ENCODE results near the gene RREB1. TPM values are rescaled to one million over a fixed set of nuclear protein-coding genes. Genes with fewer than 3 reads are reported as not detected.

RREB1 gene
- total and polyA plus RNA-seq, 2 of the 4 experiments (the other 2 are of a cell fraction) = 8.4 to 14.5 TPM

- no peak overlapping the region for H2AFZ ChIP-seq (replicated peaks; ENCODE audit: low read length, poor library complexity)
- H4K91ac ChIP-seq (ENCODE audit: insufficient read depth, low read depth, low read length) = no peak overlapping the region
- no peak overlapping the region for H2BK5ac ChIP-seq (ENCODE audit: low read depth, low read length, poor library complexity, severe bottlenecking)
- H2BK20ac ChIP-seq (ENCODE audit: low read depth, low read length) = no peak overlapping the region
- POLR2A ChIA-PET (ENCODE audit: unreplicated experiment) = no interaction called here
- no peak for DNase-seq
- H3K4me3 ChIP-seq (ENCODE audit: insufficient read depth, low read depth, low read length) = no peak overlapping the region
- no CpG with 5 or more reads among the region's 2 CpGs for WGBS, 2 experiments (ENCODE audit: extremely low coverage in 2 of 2, insufficient read length in 1 of 2)
- dilution Hi-C loops (cut with HindIII; ENCODE audit: low sequenced_read_pairs, unreplicated experiment) = no loop called here
- H2BK120ac ChIP-seq (ENCODE audit: low read depth, low read length) = no peak overlapping the region
- no peaks in the 10 kb centered on the region for H3K9me3 ChIP-seq (ENCODE audit: control insufficient read depth, insufficient read depth, low read length)
- no peak overlapping the region for H3K27ac ChIP-seq (ENCODE audit: insufficient read depth, low read length)
- BruUV-seq (replicated peaks) = no TSS peak
- H4K20me1 ChIP-seq (ENCODE audit: insufficient read depth, low read length) = 0 out of 2 replicates have a peak, but pooled peaks cover 6% of the 10 kb centered on the region
- no peaks in the 10 kb centered on the region for H3K4me1 ChIP-seq (ENCODE audit: control insufficient read depth, insufficient read depth, low read length)
- in situ Hi-C loops (cut with MboI; ENCODE audit: low sequenced_read_pairs) = no loop called here
- peaks cover 12 to 50% of the 10 kb centered on the region in 2 experiments for H3K79me1 ChIP-seq (ENCODE audit: low read depth in 1 of 2, low read length in 2 of 2)
- no peak overlapping the region for H3K4me2 ChIP-seq (ENCODE audit: low read depth, low read length)
- no peak overlapping the region for H3K18ac ChIP-seq (ENCODE audit: low read depth, low read length)
- no peak overlapping the region for H3K23ac ChIP-seq (ENCODE audit: low read depth, low read length)
- CTCF ChIA-PET = no interaction called here
- intact Hi-C loops (cut with micrococcal nuclease) = no loop called here
- H4K8ac ChIP-seq (ENCODE audit: low read depth in 2 of 2, low read length in 2 of 2) = no peak overlapping the region
- no peak overlapping the region for H2BK15ac ChIP-seq (ENCODE audit: low read depth, low read length)
- H3K9me1 ChIP-seq (ENCODE audit: insufficient read depth, low read length) = peaks cover 11% of the 10 kb centered on the region
- no peak for TF ChIP-seq RAD21 (IDR thresholded peaks at IDR 0.05; ENCODE audit: low read length)
- peaks cover 31% of the 10 kb centered on the region for H3K36me3 ChIP-seq (ENCODE audit: control insufficient read depth, insufficient read depth, low read length)
- H4K5ac ChIP-seq (ENCODE audit: low read depth, low read length) = no peak overlapping the region
- ATAC-seq (ENCODE audit: low read depth) = no peak
- no peak overlapping the region for H3K9ac ChIP-seq (ENCODE audit: low read depth, low read length)
- H3K4ac ChIP-seq (ENCODE audit: low read depth, low read length) = no peak overlapping the region
- no peak overlapping the region for H2AK5ac ChIP-seq (ENCODE audit: low read depth, low read length)
- no peak overlapping the region for H3K14ac ChIP-seq (replicated peaks; ENCODE audit: low read depth, low read length)
- no peak overlapping the region for H3K56ac ChIP-seq (ENCODE audit: extremely low read depth, insufficient read depth, low read length)
- H3K27me3 ChIP-seq (ENCODE audit: control insufficient read depth, insufficient read depth, low read length) = no peaks in the 10 kb centered on the region
- H2AK9ac ChIP-seq (replicated peaks; ENCODE audit: low read depth, low read length, poor library complexity) = no peak overlapping the region
These were observed 85.4 kb downstream of the RREB1 start for GRCh38 chr6:7193122-7193521.
